Breast epithelium (tissue), 4 donors: Measurements from ENCODE around the gene CDK5RAP3. TPM values are rescaled to one million over a fixed set of nuclear protein-coding genes. Genes with fewer than 3 reads are reported as not detected.

Source experiments
- DNase-seq, 2 donors: peaks; one replicate each; pipeline ENCODE4 v3.0.0-alpha.2; 2019; ENCODE audit warnings: low spot score in 2 of 2
- H3K27ac ChIP-seq, 2 donors: fragments of 200-600 bp; sonication (generic) in 1 of 2; one replicate each; pipeline ENCODE4 v1.5.1; 2016 to 2019; ENCODE audit warnings: mild to moderate bottlenecking in 1 of 2
- H3K27me3 ChIP-seq, 2 donors: fragments of 200-600 bp; sonication (generic) in 1 of 2; one replicate each; pipeline versions ENCODE4 v1.5.1 to v1.6.0; 2017 to 2019; ENCODE audit warnings: control low read depth in 1 of 2, mild to moderate bottlenecking in 1 of 2
- H3K36me3 ChIP-seq: fragments of 200-600 bp; one replicate; pipeline ENCODE4 v1.5.1; 2019
- H3K4me1 ChIP-seq, 2 donors: fragments of 200-600 bp; sonication (generic); one replicate each; pipeline ENCODE4 v1.5.1; 2016 to 2019; ENCODE audit warnings: control low read depth in 1 of 2
- H3K4me3 ChIP-seq, 3 donors: fragments of 200-600 bp; sonication (generic); 1 replicate in 2 of 3; 2 replicates in 1 of 3; pipeline ENCODE4 v1.5.1; 2016 to 2019; ENCODE audit warnings: mild to moderate bottlenecking in 3 of 3, moderate library complexity in 2 of 3
- H3K9me3 ChIP-seq, 2 donors: fragments of 200-600 bp; sonication (generic) in 1 of 2; one replicate each; pipeline ENCODE4 v1.5.1; 2016 to 2019; ENCODE audit warnings: control low read depth in 1 of 2
- POLR2A ChIP-seq: fragments of 450-650 bp; IDR thresholded peaks from one replicate; pipeline ENCODE4 v1.6.1; 2016; ENCODE audit warnings: antibody characterized with exemption, mild to moderate bottlenecking, moderate library complexity
- POLR2AphosphoS5 ChIP-seq, 3 donors: sonication (generic); formaldehyde crosslinking; IDR thresholded peaks; one replicate each; pipeline ENCODE4 v1.6.1; 2017; ENCODE audit warnings: antibody characterized with exemption in 3 of 3
- intact Hi-C: fragments of 100-400 bp; cut with DNase I; formaldehyde crosslinking; loops from one replicate; pipeline ENCODE4 v1.15.1; 2023; ENCODE audit warnings: low total_unique reads
- total RNA-seq, 3 donors: library from RNA; depleted of rRNA; stranded (reverse); fragments of >200 nt; gene quantifications; one replicate each; pipeline ENCODE4 v1.1.0, GENCODE V29; 2016
- TF ChIP-seq, protein P1 (sequence below), 3 donors: fragments of 450-650 bp; IDR thresholded peaks; one replicate each; pipeline ENCODE4 v1.5.1; 2016 to 2017; ENCODE audit warnings: antibody characterized with exemption in 3 of 3, mild to moderate bottlenecking in 3 of 3, moderate library complexity in 3 of 3

CDK5RAP3 gene
- total RNA-seq, 3 donors from 2014 or later = 121 to 198 (median 183) TPM

DNA sequence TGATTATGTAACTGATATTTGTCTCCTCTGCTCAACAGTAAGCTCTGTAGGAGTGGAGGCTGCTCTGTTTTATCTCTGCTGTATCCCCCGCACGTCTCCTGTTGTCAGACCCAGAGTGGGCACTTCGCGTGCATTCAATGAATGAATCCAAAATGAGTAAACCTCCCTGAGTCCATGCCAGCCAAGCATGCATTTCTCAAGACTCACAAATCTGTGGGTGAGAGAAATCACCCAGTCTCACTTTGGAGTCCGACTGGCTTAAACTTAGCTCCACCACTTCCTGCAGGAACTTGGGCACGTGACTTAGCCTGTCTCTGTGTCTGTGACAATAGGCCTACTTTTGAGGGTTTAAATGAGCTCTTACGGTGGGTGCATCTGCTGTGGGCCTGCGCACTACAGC, 25.8 kb upstream of the CDK5RAP3 start:
- Histone ChIP-seq H3K36me3 (no peaks in the 10 kb centered on the region), H3K4me3 (no peak overlapping the region), H3K27ac (peak overlapping the region; percentile 80 to 95), H3K4me1 (peaks cover 11 to 45% of the 10 kb centered on the region in 2 donors), H3K27me3 (no peaks in the 10 kb centered on the region), H3K9me3 (no peaks in the 10 kb centered on the region)
- no peak for DNase-seq
- TF ChIP-seq POLR2AphosphoS5 (IDR thresholded peaks at IDR 0.05) (no peak), POLR2A (no peak)
- TF ChIP-seq, protein P1, sequence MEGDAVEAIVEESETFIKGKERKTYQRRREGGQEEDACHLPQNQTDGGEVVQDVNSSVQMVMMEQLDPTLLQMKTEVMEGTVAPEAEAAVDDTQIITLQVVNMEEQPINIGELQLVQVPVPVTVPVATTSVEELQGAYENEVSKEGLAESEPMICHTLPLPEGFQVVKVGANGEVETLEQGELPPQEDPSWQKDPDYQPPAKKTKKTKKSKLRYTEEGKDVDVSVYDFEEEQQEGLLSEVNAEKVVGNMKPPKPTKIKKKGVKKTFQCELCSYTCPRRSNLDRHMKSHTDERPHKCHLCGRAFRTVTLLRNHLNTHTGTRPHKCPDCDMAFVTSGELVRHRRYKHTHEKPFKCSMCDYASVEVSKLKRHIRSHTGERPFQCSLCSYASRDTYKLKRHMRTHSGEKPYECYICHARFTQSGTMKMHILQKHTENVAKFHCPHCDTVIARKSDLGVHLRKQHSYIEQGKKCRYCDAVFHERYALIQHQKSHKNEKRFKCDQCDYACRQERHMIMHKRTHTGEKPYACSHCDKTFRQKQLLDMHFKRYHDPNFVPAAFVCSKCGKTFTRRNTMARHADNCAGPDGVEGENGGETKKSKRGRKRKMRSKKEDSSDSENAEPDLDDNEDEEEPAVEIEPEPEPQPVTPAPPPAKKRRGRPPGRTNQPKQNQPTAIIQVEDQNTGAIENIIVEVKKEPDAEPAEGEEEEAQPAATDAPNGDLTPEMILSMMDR (IDR thresholded peaks at IDR 0.05) = no peak
- intact Hi-C loops = no loop called here

DNA sequence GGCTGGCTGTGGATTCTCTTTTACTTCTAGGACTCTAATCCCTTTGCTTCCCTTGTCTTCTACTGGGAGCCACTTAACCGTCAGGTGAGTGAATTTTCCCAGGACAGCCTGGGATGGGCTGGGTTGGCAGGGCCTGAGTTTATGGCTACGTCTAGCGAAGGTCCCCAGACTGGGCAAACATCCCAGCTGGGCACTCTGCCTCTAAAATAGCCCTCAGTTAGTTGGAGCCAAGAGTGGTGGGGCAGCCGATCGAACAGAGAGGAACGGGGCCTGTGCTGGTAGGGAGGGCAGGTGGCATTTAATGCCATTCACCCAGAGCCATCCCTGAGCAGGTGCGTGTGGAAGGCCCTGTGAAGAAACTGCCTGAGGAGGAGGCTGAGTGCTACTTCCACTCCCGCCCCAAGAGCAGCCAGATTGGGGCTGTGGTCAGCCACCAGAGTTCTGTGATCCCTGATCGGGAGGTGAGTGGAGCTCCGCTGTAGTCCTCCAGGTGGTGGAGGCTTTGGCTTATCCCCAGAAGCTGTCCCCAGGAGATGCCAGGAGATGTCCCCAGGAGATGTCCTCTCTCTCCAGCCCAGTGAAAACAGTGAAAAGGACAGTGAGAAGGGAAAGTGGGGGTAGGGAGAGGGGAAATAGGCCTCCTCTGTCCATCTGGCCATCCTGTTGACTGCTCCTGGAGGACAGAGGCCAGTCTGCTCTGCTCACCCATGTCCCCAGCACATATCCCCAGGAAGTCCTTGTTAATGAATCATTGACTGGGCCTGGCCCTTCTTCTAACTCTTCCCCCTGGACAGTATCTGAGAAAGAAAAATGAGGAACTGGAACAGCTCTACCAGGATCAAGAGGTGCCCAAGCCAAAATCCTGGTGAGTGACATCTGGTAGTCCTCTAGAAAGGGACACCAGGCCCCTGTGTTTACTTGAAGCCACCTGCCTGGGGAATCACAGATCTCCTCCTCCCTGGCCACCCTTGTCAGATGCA, 25.1 kb upstream of the CDK5RAP3 start:
- no peak overlapping the region for H3K4me3 ChIP-seq
- no peak for DNase-seq
- no peaks in the 10 kb centered on the region for H3K27me3 ChIP-seq
- peaks cover 13 to 47% of the 10 kb centered on the region in 2 donors for H3K4me1 ChIP-seq
- TF ChIP-seq POLR2A (no peak), POLR2AphosphoS5 (IDR thresholded peaks at IDR 0.05) (no peak)
- TF ChIP-seq, protein P1 (IDR thresholded peaks at IDR 0.05) = no peak
- peak overlapping the region; percentile 80 to 95 for H3K27ac ChIP-seq
- no peaks in the 10 kb centered on the region for H3K9me3 ChIP-seq
- intact Hi-C loops = no loop called here
- H3K36me3 ChIP-seq = no peaks in the 10 kb centered on the region

DNA sequence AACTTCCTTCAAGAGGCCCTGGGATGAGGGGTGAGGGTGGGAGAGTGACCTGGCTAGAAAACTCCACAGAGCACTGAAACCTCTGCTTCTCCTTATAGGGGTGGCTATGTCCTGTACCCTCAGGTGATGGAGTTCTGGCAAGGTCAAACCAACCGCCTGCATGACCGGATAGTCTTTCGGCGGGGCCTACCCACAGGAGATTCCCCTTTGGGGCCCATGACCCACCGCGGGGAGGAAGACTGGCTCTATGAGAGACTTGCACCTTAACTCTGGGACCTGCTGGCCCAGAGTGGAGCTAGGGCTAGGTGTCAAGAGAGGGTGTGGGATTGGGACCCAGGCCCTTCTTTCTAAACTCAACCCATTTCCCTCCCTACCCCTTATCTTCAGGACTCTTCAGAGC, 24.4 kb upstream of the CDK5RAP3 start:
- Histone ChIP-seq H3K4me3 (no peak overlapping the region), H3K4me1 (peaks cover 13 to 47% of the 10 kb centered on the region in 2 donors), H3K9me3 (no peaks in the 10 kb centered on the region), H3K36me3 (no peaks in the 10 kb centered on the region), H3K27me3 (no peaks in the 10 kb centered on the region), H3K27ac (peak overlapping the region; percentile 80 to 95)
- intact Hi-C loops = no loop called here
- no peak for TF ChIP-seq POLR2AphosphoS5 (IDR thresholded peaks at IDR 0.05)
- TF ChIP-seq POLR2A = no peak
- TF ChIP-seq, protein P1 (IDR thresholded peaks at IDR 0.05) = no peak
- DNase-seq = no peak

DNA sequence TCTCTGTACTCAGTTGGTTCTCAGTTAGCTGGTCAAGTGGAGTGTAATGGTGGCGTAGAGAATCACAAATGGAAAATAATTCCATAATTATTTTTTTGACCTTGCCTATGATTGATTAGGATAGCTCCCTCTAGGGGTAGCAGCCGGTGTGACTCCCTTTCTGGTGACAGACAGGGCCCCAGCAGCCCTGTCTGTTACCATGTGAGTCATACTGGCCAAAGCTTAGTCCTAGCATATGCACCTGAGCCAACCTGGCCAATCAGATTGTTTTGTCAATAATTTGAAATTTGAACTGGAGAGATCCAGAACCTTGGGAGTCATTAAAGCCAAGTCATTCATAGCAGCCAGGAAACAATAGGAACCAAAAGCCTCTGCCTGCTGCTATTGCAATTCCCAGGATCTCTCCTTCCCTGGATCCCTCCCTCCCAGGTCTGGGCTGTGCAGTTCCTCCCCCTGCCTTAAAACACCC, 23.9 kb upstream of the CDK5RAP3 start:
- H3K4me3 ChIP-seq = no peak overlapping the region
- peak; percentile 85 to 89 for DNase-seq
- TF ChIP-seq, protein P1 (IDR thresholded peaks at IDR 0.05) = peak; percentile 76 to 87 (median 81)
- TF ChIP-seq POLR2AphosphoS5 (IDR thresholded peaks at IDR 0.05) (peak in 1 of 3 donors; percentile 31), POLR2A (no peak)
- H3K27ac ChIP-seq = peak overlapping the region; percentile 80 to 95
- H3K27me3 ChIP-seq = no peaks in the 10 kb centered on the region
- H3K9me3 ChIP-seq = no peaks in the 10 kb centered on the region
- H3K36me3 ChIP-seq = no peaks in the 10 kb centered on the region
- H3K4me1 ChIP-seq = peaks cover 13 to 52% of the 10 kb centered on the region in 2 donors
- intact Hi-C loops = no loop called here

DNA sequence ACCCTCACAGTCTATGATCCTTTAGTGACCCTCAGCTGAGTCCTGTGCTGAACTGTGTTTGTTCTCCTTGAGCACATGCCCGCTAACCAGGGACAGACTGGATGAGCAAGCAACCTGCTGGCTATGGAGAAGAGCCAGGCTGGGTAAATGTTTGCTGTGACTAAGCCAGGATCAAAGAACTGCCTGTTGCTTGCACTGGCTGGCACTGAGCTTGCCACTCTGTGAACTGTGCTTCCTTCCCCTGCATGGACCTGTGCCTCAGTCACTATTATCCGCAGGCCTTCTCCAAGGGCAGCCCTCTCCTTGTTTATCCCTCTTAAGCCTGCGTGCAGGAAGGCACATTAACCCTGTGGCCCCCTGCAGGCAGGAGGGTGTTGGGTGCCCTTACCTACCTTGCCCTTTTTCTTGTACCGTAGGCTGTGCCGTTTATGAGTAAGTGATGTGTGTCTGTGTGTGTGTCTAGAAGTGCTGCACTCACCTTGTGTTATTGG, 22.2 kb upstream of the CDK5RAP3 start:
- H3K36me3 ChIP-seq = no peaks in the 10 kb centered on the region
- peaks cover 8 to 47% of the 10 kb centered on the region in 2 donors for H3K4me1 ChIP-seq
- no peaks in the 10 kb centered on the region for H3K27me3 ChIP-seq
- no peaks in the 10 kb centered on the region for H3K9me3 ChIP-seq
- intact Hi-C loops = no loop called here
- peak overlapping the region; percentile 95 to 97 for H3K27ac ChIP-seq
- peak; percentile 63 to 77 for DNase-seq
- peak overlapping the region in 1 of 3 donors; percentile 63 for H3K4me3 ChIP-seq
- TF ChIP-seq POLR2A (no peak), POLR2AphosphoS5 (IDR thresholded peaks at IDR 0.05) (no peak)
- TF ChIP-seq, protein P1 (IDR thresholded peaks at IDR 0.05) = no peak
